HepG2 (cell line): ENCODE results near the gene PPARA. TPM values are rescaled to one million over a fixed set of nuclear protein-coding genes. Genes with fewer than 3 reads are reported as not detected.

Experiments
- EP300 ChIP-seq, 3 experiments: sonication (generic) in 1 of 3; formaldehyde crosslinking in 1 of 3; IDR thresholded peaks; 2 replicates each; pipeline versions ENCODE4 v1.5.1 to v1.6.1; 2011 to 2020; ENCODE audit warnings: low read depth in 2 of 3, low read length in 2 of 3, borderline replicate concordance in 1 of 3, improper control_type of control experiment in 1 of 3, mild to moderate bottlenecking in 1 of 3, missing genetic modification reagents in 1 of 3, moderate library complexity in 1 of 3
- WIZ ChIP-seq: sonication (generic); formaldehyde crosslinking; IDR thresholded peaks from 2 replicates; pipeline ENCODE4 v1.5.1; 2020; ENCODE audit warnings: mild to moderate bottlenecking, missing genetic modification reagents
- ZBTB33 ChIP-seq: sonication (generic); formaldehyde crosslinking; IDR thresholded peaks from 2 replicates; pipeline ENCODE4 v1.4.0; 2020; ENCODE audit warnings: missing genetic modification reagents
- ZBTB34 ChIP-seq: sonication (generic); formaldehyde crosslinking; IDR thresholded peaks from 2 replicates; pipeline ENCODE4 v1.8.0; 2022; ENCODE audit warnings: mild to moderate bottlenecking, missing genetic modification reagents
- ZGPAT ChIP-seq: IDR thresholded peaks from 2 replicates; pipeline ENCODE4 v1.6.1; 2016; ENCODE audit warnings: mild to moderate bottlenecking
- ZNF446 ChIP-seq: sonication (generic); formaldehyde crosslinking; IDR thresholded peaks from 2 replicates; pipeline ENCODE4 v1.5.0; 2020; ENCODE audit warnings: mild to moderate bottlenecking, missing genetic modification reagents
- ZNF784 ChIP-seq: sonication (generic); formaldehyde crosslinking; IDR thresholded peaks from 2 replicates; pipeline ENCODE4 v1.5.1; 2020; ENCODE audit warnings: missing genetic modification reagents, mild to moderate bottlenecking, borderline replicate concordance
- polyA plus RNA-seq, 8 experiments: library from polyadenylated mRNA; depleted of rRNA in 3 of 8; stranded (reverse) in 7 of 8; unstranded in 1 of 8; fragments of >200 nt; fragmentation: Illumina TruSeq in 4 of 8; extraction: Trizol in 4 of 8; gene quantifications; 2 replicates each; pipeline versions ENCODE4 v1.2.1 to v1.2.3, GENCODE V29; 2011 to 2016; ENCODE audit warnings: low read depth in 4 of 8, missing spikeins in 1 of 8, mixed read lengths in 1 of 8; ENCODE audit not compliant: insufficient read depth in 1 of 8
- total RNA-seq, 5 experiments: library from RNA; depleted of rRNA; stranded (reverse); fragments of >200 nt; fragmentation: Illumina TruSeq; extraction: Trizol; gene quantifications; 2 replicates each; pipeline ENCODE4 v1.2.3, GENCODE V29; 2016; ENCODE audit warnings: low read depth in 1 of 5

The PPARA gene
- total and polyA plus RNA-seq, 2 of the 13 experiments (the other 11 are each of a cell fraction or from before 2014, with no cell fraction given): 18.2 to 24.7 TPM

GRCh38 chr22:46260038-46260437 is 109.7 kb downstream of the PPARA start (continued):
- TF ChIP-seq ZBTB34 (CRISPR knock-in tag) (no peak), ZNF446 (CRISPR knock-in tag) (no peak), ZBTB33 (CRISPR knock-in tag) (no peak), EP300 (IDR thresholded peaks at IDR 0.05; ENCODE audit: low read depth in 2 of 2, low read length in 2 of 2) (no peak), EP300 (CRISPR knock-in tag; IDR thresholded peaks at IDR 0.05; ENCODE audit: borderline replicate concordance) (no peak), WIZ (CRISPR knock-in tag) (no peak), ZNF784 (CRISPR knock-in tag) (no peak), ZGPAT (no peak)
